HCT116 (cell line): ENCODE results near the gene SLC37A3. TPM values are rescaled to one million over a fixed set of nuclear protein-coding genes. Genes with fewer than 3 reads are reported as not detected.

Experiments used
- ATAC-seq: fragments of 200-7000 bp; cut with Tn5 transposase; 2 replicates; pipeline ENCODE4 v1.9.1; 2020; ENCODE audit warnings: mild to moderate bottlenecking, moderate library complexity
- BruUV-seq: library from RNA; stranded (reverse); fragments of 400-500 nt; replicated peaks from 2 replicates; lab custom pipeline; 2021; lab: Mats Ljungman, UMichigan
- CTCF ChIA-PET: fragments of 300-600 bp; sonication (Branson Sonifier 250); formaldehyde crosslinking; loops from one replicate; lab custom pipeline; 2021; ENCODE audit warnings: antibody characterized with exemption; lab: Charles Lee
- POLR2A ChIA-PET: fragments of 300-600, 350-600 bp; sonication (Branson Sonifier 250); formaldehyde crosslinking; loops from one replicate; lab custom pipeline; 2021; ENCODE audit warnings: antibody characterized with exemption; lab: Charles Lee
- RAD21 ChIA-PET, 2 experiments: fragments of 300-600 bp; sonication (Branson Sonifier 250); formaldehyde crosslinking; loops; one replicate each; lab custom pipeline; 2023; ENCODE audit warnings: low total read pairs in 2 of 2; ENCODE audit not compliant: uncharacterized antibody in 2 of 2, unreplicated experiment in 2 of 2, low non-redundant PET in 1 of 2; lab: Charles Lee
- DNase-seq: peaks from one replicate; pipeline ENCODE4 v3.0.0-alpha.2; 2010; ENCODE audit warnings: low read depth, low spot score
- H2AFZ ChIP-seq: fragments of 200-600 bp; shearing (Covaris generic), sonication (generic); 2 replicates; pipeline ENCODE4 v1.6.1; 2017; ENCODE audit warnings: low read depth, mixed run types, mixed read lengths, antibody characterized with exemption, low read length; ENCODE audit not compliant: poor library complexity, severe bottlenecking
- H3K27ac ChIP-seq: 2 replicates; pipeline ENCODE4 v1.5.1; 2012; ENCODE audit warnings: low read depth, low read length
- H3K27me3 ChIP-seq: fragments of 200-600 bp; sonication (generic); 2 replicates; pipeline ENCODE4 v1.6.1; 2016; ENCODE audit warnings: mixed run types, low read length, mixed read lengths; ENCODE audit not compliant: insufficient read depth
- H3K36me3 ChIP-seq, 2 experiments: fragments of 200-500 bp in 1 of 2; fragments of 200-600 bp in 1 of 2; sonication (Bioruptor generic) in 1 of 2; sonication (generic) in 1 of 2; 2 replicates each; pipeline versions ENCODE4 v1.5.1 to v1.6.1; 2014 to 2016; ENCODE audit warnings: low read length in 2 of 2, inconsistent platforms in 1 of 2, mixed read lengths in 1 of 2, mixed run types in 1 of 2; ENCODE audit not compliant: insufficient read depth in 2 of 2, control insufficient read depth in 1 of 2
- H3K4me1 ChIP-seq, 2 experiments: fragments of 200-600 bp in 1 of 2; sonication (generic) in 1 of 2; 2 replicates each; pipeline versions ENCODE4 v1.5.1 to v1.6.1; 2012 to 2017; ENCODE audit warnings: low read length in 2 of 2, inconsistent platforms in 1 of 2, mild to moderate bottlenecking in 1 of 2, mixed read lengths in 1 of 2, mixed run types in 1 of 2, moderate library complexity in 1 of 2; ENCODE audit not compliant: insufficient read depth in 2 of 2, control insufficient read depth in 1 of 2
- H3K4me2 ChIP-seq: fragments of 200-600 bp; sonication (generic); 2 replicates; pipeline ENCODE4 v1.6.1; 2017; ENCODE audit warnings: mixed run types, low read length, mixed read lengths
- H3K4me3 ChIP-seq, 2 experiments: fragments of 200-600 bp in 1 of 2; sonication (generic) in 1 of 2; replicated peaks in 1 of 2; 2 replicates each; pipeline ENCODE4 v1.5.1; 2011 to 2016; ENCODE audit warnings: low read length in 2 of 2, control low read depth in 1 of 2, low read depth in 1 of 2, mild to moderate bottlenecking in 1 of 2, mixed read lengths in 1 of 2, mixed run types in 1 of 2
- H3K79me2 ChIP-seq: fragments of 200-600 bp; sonication (generic); 2 replicates; pipeline ENCODE4 v1.6.1; 2017; ENCODE audit warnings: mild to moderate bottlenecking, mixed run types, low read length, moderate library complexity, mixed read lengths; ENCODE audit not compliant: insufficient read depth
- H3K9ac ChIP-seq: fragments of 200-600 bp; sonication (generic); 2 replicates; pipeline ENCODE4 v1.6.1; 2016; ENCODE audit warnings: low read length, mixed read lengths
- H3K9me2 ChIP-seq: fragments of 200-600 bp; sonication (generic), shearing (Covaris generic); 2 replicates; pipeline ENCODE4 v1.6.1; 2017; ENCODE audit warnings: mixed run types, mild to moderate bottlenecking, moderate library complexity; ENCODE audit not compliant: insufficient read depth
- H3K9me3 ChIP-seq, 2 experiments: fragments of 200-500 bp in 1 of 2; fragments of 200-600 bp in 1 of 2; sonication (Bioruptor generic) in 1 of 2; sonication (generic) in 1 of 2; 2 replicates each; pipeline ENCODE4 v1.6.1; 2014 to 2017; ENCODE audit warnings: low read length in 2 of 2, mixed read lengths in 2 of 2, inconsistent platforms in 1 of 2, low read depth in 1 of 2, mild to moderate bottlenecking in 1 of 2, mixed run types in 1 of 2, moderate library complexity in 1 of 2; ENCODE audit not compliant: control insufficient read depth in 1 of 2, insufficient read depth in 1 of 2
- H4K20me1 ChIP-seq: fragments of 200-600 bp; sonication (generic), shearing (Covaris generic); 2 replicates; pipeline ENCODE4 v1.6.1; 2017; ENCODE audit warnings: mixed run types, mild to moderate bottlenecking, moderate library complexity; ENCODE audit not compliant: insufficient read depth
- CBX3 ChIP-seq: IDR thresholded peaks from 2 replicates; pipeline ENCODE4 v1.6.1; 2012; ENCODE audit warnings: low read depth
- EGR1 ChIP-seq: IDR thresholded peaks from 2 replicates; pipeline ENCODE4 v1.6.1; 2012; ENCODE audit warnings: low read depth
- ELF1 ChIP-seq: IDR thresholded peaks from 2 replicates; pipeline ENCODE4 v1.6.1; 2012; ENCODE audit warnings: low read depth, borderline replicate concordance
- EZH2 ChIP-seq: fragments of 200-600 bp; sonication (generic); IDR thresholded peaks from 2 replicates; pipeline ENCODE4 v1.6.1; 2017; ENCODE audit warnings: antibody characterized with exemption, mixed run types
- EZH2phosphoT487 ChIP-seq: fragments of 200-600 bp; IDR thresholded peaks from 2 replicates; pipeline ENCODE4 v1.6.1; 2018; ENCODE audit warnings: antibody characterized with exemption, borderline replicate concordance
- JUND ChIP-seq: IDR thresholded peaks from 2 replicates; pipeline ENCODE4 v1.6.1; 2012
- POLR2AphosphoS5 ChIP-seq: IDR thresholded peaks from 2 replicates; pipeline ENCODE4 v1.6.1; 2011; ENCODE audit warnings: mild to moderate bottlenecking, low read depth, low read length, moderate library complexity
- RAD21 ChIP-seq: IDR thresholded peaks from 2 replicates; pipeline ENCODE4 v1.6.1; 2012; ENCODE audit warnings: low read depth, mild to moderate bottlenecking
- SP1 ChIP-seq: IDR thresholded peaks from 2 replicates; pipeline ENCODE4 v1.6.1; 2012; ENCODE audit warnings: low read depth
- SRF ChIP-seq: IDR thresholded peaks from 2 replicates; pipeline ENCODE4 v1.6.1; 2012; ENCODE audit warnings: low read depth
- TCF7L2 ChIP-seq: IDR thresholded peaks from 2 replicates; pipeline ENCODE4 v1.7.0; 2011; ENCODE audit warnings: borderline replicate concordance, inconsistent platforms; ENCODE audit not compliant: insufficient read depth, insufficient read length; ENCODE audit errors: extremely low read depth
- ZFX ChIP-seq: fragments of 450-650 bp; IDR thresholded peaks from 2 replicates; pipeline ENCODE4 v1.6.1; 2017
- intact Hi-C: fragments of 100-400 bp; cut with micrococcal nuclease; formaldehyde crosslinking; loops from 2 replicates; pipeline ENCODE4 v1.10.0; 2022
- total RNA-seq: library from RNA; stranded (reverse); gene quantifications from one replicate; pipeline ENCODE4 v1.2.1, GENCODE V29; 2021; ENCODE audit not compliant: unreplicated experiment
- TF ChIP-seq, protein P1 (sequence below): IDR thresholded peaks from 2 replicates; pipeline ENCODE4 v1.6.1; 2012
- TF ChIP-seq, protein P2 (sequence below), 3 experiments: fragments of 200-600 bp in 1 of 3; sonication (generic) in 1 of 3; IDR thresholded peaks in 2 of 3; conservative IDR thresholded peaks in 1 of 3; 2 replicates each; pipeline ENCODE4 v1.5.1; 2012 to 2017; ENCODE audit warnings: low read depth in 2 of 3, low read length in 2 of 3, antibody characterized with exemption in 1 of 3, borderline replicate concordance in 1 of 3, control low read depth in 1 of 3, mild to moderate bottlenecking in 1 of 3, mixed read lengths in 1 of 3, mixed run types in 1 of 3, moderate library complexity in 1 of 3; ENCODE audit not compliant: insufficient read depth in 1 of 3

Gene SLC37A3
- total RNA-seq, 1 experiment from 2014 or later, result 41.8 TPM

DNA sequence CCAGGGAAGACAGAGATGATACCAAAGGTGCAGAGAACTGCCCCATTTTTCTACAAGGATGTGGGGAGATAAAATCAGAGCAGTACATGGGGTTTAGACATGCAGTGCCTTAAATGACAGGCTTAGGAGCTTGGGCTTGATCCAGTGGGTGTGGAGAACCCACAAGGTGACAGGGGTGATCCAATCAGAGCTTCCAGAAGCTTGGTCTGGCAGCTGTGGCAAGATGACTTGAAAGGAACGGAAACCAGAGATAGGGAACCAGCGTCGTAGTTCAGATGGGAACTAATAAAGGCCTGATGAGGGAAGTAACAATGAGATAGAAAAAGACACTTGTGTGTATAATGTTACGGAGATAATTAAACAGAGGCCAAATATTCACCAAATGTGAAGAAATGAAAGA lies 80.7 kb downstream of the SLC37A3 start:
- H3K27ac ChIP-seq, result no peak overlapping the region
- H3K79me2 ChIP-seq, result no peaks in the 10 kb centered on the region
- H3K4me1 ChIP-seq, result peaks cover 0 to 22% of the 10 kb centered on the region in 2 experiments; a peak in 2 of 4 replicates
- CTCF ChIA-PET, result no interaction called here
- H3K36me3 ChIP-seq, result no peaks in the 10 kb centered on the region
- no peak overlapping the region for H3K4me3 ChIP-seq
- no peaks in the 10 kb centered on the region for H4K20me1 ChIP-seq
- no peaks in the 10 kb centered on the region for H3K9me2 ChIP-seq
- H3K9ac ChIP-seq, result no peak overlapping the region
- H2AFZ ChIP-seq, result no peak overlapping the region
- RAD21 ChIA-PET, result no interaction called here
- no peaks in the 10 kb centered on the region for H3K9me3 ChIP-seq
- BruUV-seq, result no TSS peak
- intact Hi-C loops, result no loop called here
- POLR2A ChIA-PET, result no interaction called here
- ATAC-seq (no peak), DNase-seq (no peak)
- TF ChIP-seq EGR1 (no peak), JUND (no peak), TCF7L2 (no peak), RAD21 (no peak), ELF1 (no peak), SRF (no peak), EZH2phosphoT487 (no peak), EZH2 (no peak), SP1 (no peak), CBX3 (no peak), ZFX (no peak), POLR2AphosphoS5 (no peak)
- TF ChIP-seq, protein P1, sequence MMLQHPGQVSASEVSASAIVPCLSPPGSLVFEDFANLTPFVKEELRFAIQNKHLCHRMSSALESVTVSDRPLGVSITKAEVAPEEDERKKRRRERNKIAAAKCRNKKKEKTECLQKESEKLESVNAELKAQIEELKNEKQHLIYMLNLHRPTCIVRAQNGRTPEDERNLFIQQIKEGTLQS, result no peak
- TF ChIP-seq, protein P2, sequence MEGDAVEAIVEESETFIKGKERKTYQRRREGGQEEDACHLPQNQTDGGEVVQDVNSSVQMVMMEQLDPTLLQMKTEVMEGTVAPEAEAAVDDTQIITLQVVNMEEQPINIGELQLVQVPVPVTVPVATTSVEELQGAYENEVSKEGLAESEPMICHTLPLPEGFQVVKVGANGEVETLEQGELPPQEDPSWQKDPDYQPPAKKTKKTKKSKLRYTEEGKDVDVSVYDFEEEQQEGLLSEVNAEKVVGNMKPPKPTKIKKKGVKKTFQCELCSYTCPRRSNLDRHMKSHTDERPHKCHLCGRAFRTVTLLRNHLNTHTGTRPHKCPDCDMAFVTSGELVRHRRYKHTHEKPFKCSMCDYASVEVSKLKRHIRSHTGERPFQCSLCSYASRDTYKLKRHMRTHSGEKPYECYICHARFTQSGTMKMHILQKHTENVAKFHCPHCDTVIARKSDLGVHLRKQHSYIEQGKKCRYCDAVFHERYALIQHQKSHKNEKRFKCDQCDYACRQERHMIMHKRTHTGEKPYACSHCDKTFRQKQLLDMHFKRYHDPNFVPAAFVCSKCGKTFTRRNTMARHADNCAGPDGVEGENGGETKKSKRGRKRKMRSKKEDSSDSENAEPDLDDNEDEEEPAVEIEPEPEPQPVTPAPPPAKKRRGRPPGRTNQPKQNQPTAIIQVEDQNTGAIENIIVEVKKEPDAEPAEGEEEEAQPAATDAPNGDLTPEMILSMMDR (IDR thresholded peaks at IDR 0.05 in 2 of 3, conservative IDR thresholded peaks at IDR 0.05 in 1 of 3; ENCODE audit: borderline replicate concordance in 1 of 3, insufficient read depth in 1 of 3, low read depth in 2 of 3, low read length in 2 of 3), result no peak
- H3K4me2 ChIP-seq, result no peak overlapping the region
- no peaks in the 10 kb centered on the region for H3K27me3 ChIP-seq
